GM19438 (cell line): Measurements from ENCODE around the gene GTPBP3.

Source experiments
- ATAC-seq: cut with Tn5 transposase; IDR thresholded peaks from one replicate; pipeline ENCODE4 v1.9.1; 2021; ENCODE audit warnings: low read depth; ENCODE audit not compliant: unreplicated experiment

GTPBP3 gene

GRCh38 chr19:17380426-17381138 lies 43.2 kb downstream of the GTPBP3 start:
- ATAC-seq = no peak

- no peak for ATAC-seq
These were observed 48.7 kb downstream of the GTPBP3 start for GRCh38 chr19:17385878-17386611.

GRCh38 chr19:17389288-17389687 lies 51.9 kb downstream of the GTPBP3 start:
- ATAC-seq = no peak

GRCh38 chr19:17389957-17390664 lies 52.8 kb downstream of the GTPBP3 start:
- ATAC-seq = no peak

- peak; percentile 85 for ATAC-seq
These were observed 53.5 kb downstream of the GTPBP3 start for GRCh38 chr19:17390665-17391370.

- no peak for ATAC-seq
These were observed 54.2 kb downstream of the GTPBP3 start for GRCh38 chr19:17391371-17392151.
